ENCODE measurements around the gene NLRP11. TPM values are rescaled to one million over a fixed set of nuclear protein-coding genes. Genes with fewer than 3 reads are reported as not detected.

The NLRP11 gene
- total RNA-seq, 1 donor from 2014 or later: not detected

DNA sequence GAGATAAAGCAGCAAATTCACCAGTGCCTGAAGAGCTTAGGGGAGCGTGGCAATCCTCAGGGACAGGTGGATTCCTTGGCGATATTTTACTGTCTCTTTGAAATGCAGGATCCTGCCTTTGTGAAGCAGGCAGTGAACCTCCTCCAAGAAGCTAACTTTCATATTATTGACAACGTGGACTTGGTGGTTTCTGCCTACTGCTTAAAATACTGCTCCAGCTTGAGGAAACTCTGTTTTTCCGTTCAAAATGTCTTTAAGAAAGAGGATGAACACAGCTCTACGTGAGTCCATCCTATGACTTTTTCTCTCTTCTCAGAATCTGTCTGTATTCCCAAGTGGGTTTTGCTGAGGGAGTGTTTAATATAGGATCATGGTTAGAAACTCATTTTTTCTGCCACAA, 27.2 kb upstream of the NLRP11 start:
- H3K4me1 Mint-ChIP-seq (ENCODE audit: unreplicated experiment): no peaks in the 10 kb centered on the region
- H3K9me3 Mint-ChIP-seq (ENCODE audit: unreplicated experiment): peaks cover 34% of the 10 kb centered on the region
- DNase-seq (ENCODE audit: extremely low spot score, unreplicated experiment): no peak
- TF ChIP-seq, protein P1, sequence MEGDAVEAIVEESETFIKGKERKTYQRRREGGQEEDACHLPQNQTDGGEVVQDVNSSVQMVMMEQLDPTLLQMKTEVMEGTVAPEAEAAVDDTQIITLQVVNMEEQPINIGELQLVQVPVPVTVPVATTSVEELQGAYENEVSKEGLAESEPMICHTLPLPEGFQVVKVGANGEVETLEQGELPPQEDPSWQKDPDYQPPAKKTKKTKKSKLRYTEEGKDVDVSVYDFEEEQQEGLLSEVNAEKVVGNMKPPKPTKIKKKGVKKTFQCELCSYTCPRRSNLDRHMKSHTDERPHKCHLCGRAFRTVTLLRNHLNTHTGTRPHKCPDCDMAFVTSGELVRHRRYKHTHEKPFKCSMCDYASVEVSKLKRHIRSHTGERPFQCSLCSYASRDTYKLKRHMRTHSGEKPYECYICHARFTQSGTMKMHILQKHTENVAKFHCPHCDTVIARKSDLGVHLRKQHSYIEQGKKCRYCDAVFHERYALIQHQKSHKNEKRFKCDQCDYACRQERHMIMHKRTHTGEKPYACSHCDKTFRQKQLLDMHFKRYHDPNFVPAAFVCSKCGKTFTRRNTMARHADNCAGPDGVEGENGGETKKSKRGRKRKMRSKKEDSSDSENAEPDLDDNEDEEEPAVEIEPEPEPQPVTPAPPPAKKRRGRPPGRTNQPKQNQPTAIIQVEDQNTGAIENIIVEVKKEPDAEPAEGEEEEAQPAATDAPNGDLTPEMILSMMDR (IDR thresholded peaks at IDR 0.05): no peak
- no peak overlapping the region for H3K4me3 Mint-ChIP-seq (ENCODE audit: unreplicated experiment)
- no peaks in the 10 kb centered on the region for H3K27me3 Mint-ChIP-seq (ENCODE audit: unreplicated experiment)
- H3K36me3 Mint-ChIP-seq (ENCODE audit: unreplicated experiment): no peaks in the 10 kb centered on the region
- H3K27ac Mint-ChIP-seq (ENCODE audit: unreplicated experiment): no peak overlapping the region

DNA sequence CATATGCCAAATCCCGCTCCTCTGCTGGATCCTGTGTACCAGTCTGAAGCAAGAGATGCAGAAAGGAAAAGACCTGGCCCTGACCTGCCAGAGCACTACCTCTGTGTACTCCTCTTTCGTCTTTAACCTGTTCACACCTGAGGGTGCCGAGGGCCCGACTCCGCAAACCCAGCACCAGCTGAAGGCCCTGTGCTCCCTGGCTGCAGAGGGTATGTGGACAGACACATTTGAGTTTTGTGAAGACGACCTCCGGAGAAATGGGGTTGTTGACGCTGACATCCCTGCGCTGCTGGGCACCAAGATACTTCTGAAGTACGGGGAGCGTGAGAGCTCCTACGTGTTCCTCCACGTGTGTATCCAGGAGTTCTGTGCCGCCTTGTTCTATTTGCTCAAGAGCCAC, 26.6 kb upstream of the NLRP11 start:
- Mint-ChIP-seq H3K27ac (ENCODE audit: unreplicated experiment) (no peak overlapping the region), H3K36me3 (ENCODE audit: unreplicated experiment) (no peaks in the 10 kb centered on the region), H3K4me3 (ENCODE audit: unreplicated experiment) (no peak overlapping the region), H3K4me1 (ENCODE audit: unreplicated experiment) (no peaks in the 10 kb centered on the region), H3K9me3 (ENCODE audit: unreplicated experiment) (peaks cover 40% of the 10 kb centered on the region), H3K27me3 (ENCODE audit: unreplicated experiment) (no peaks in the 10 kb centered on the region)
- DNase-seq (ENCODE audit: extremely low spot score, unreplicated experiment): peak; percentile 56
- TF ChIP-seq, protein P1 (IDR thresholded peaks at IDR 0.05): no peak

DNA sequence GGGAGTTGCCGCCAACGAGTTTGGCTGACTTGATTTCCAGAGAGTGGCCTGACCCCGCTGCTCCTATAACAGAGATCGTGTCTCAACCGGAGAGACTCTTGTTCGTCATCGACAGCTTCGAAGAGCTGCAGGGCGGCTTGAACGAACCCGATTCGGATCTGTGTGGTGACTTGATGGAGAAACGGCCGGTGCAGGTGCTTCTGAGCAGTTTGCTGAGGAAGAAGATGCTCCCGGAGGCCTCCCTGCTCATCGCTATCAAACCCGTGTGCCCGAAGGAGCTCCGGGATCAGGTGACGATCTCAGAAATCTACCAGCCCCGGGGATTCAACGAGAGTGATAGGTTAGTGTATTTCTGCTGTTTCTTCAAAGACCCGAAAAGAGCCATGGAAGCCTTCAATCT, 26.2 kb upstream of the NLRP11 start:
- DNase-seq (ENCODE audit: extremely low spot score, unreplicated experiment): peak; percentile 69
- no peaks in the 10 kb centered on the region for H3K27me3 Mint-ChIP-seq (ENCODE audit: unreplicated experiment)
- peaks cover 40% of the 10 kb centered on the region for H3K9me3 Mint-ChIP-seq (ENCODE audit: unreplicated experiment)
- no peaks in the 10 kb centered on the region for H3K4me1 Mint-ChIP-seq (ENCODE audit: unreplicated experiment)
- TF ChIP-seq, protein P1 (IDR thresholded peaks at IDR 0.05): no peak
- no peak overlapping the region for H3K4me3 Mint-ChIP-seq (ENCODE audit: unreplicated experiment)
- no peak overlapping the region for H3K27ac Mint-ChIP-seq (ENCODE audit: unreplicated experiment)
- H3K36me3 Mint-ChIP-seq (ENCODE audit: unreplicated experiment): no peaks in the 10 kb centered on the region

DNA sequence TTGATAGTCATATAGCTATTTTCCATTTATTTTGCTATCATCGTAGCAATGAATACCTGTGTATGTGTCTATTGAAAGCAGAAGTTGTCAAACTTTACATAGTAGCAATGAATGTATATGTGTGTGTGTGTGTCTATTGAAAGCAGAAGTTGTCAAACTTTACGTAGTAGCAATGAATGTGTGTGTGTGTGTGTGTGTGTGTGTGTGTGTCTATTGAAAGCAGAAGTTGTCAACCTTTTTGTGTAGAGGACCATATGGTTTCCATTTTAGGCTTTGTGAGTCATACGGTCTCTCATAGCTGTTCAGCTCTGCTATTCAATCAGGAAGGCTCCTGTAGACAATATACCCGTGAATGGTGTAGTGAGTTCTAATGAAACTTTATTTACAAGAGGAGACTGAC, 25.4 kb upstream of the NLRP11 start:
- no peaks in the 10 kb centered on the region for H3K36me3 Mint-ChIP-seq (ENCODE audit: unreplicated experiment)
- no peaks in the 10 kb centered on the region for H3K27me3 Mint-ChIP-seq (ENCODE audit: unreplicated experiment)
- no peak overlapping the region for H3K27ac Mint-ChIP-seq (ENCODE audit: unreplicated experiment)
- no peak for DNase-seq (ENCODE audit: extremely low spot score, unreplicated experiment)
- H3K9me3 Mint-ChIP-seq (ENCODE audit: unreplicated experiment): peaks cover 44% of the 10 kb centered on the region
- H3K4me1 Mint-ChIP-seq (ENCODE audit: unreplicated experiment): no peaks in the 10 kb centered on the region
- TF ChIP-seq, protein P1 (IDR thresholded peaks at IDR 0.05): no peak
- no peak overlapping the region for H3K4me3 Mint-ChIP-seq (ENCODE audit: unreplicated experiment)

DNA sequence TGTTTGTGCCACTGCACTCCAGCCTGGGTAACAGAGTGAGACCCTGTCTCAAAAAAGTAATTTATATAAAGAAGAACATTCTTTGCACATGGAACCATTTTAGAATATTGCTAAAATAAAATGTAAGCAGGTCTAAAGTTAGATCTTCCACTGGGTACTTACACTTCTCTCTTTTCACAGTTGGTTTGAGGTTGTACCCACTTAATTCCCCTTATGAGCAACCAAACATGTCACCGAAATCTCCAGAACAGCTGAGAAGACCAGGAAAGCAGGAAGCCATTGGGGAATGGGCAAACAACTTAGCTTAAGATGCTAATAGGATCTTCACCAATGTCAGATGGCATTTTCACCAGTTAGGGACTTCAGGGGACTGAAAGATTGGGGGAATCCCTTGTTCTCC, 23.4 kb upstream of the NLRP11 start:
- no peaks in the 10 kb centered on the region for H3K4me1 Mint-ChIP-seq (ENCODE audit: unreplicated experiment)
- no peak overlapping the region for H3K4me3 Mint-ChIP-seq (ENCODE audit: unreplicated experiment)
- H3K36me3 Mint-ChIP-seq (ENCODE audit: unreplicated experiment): no peaks in the 10 kb centered on the region
- TF ChIP-seq, protein P1 (IDR thresholded peaks at IDR 0.05): no peak
- H3K27ac Mint-ChIP-seq (ENCODE audit: unreplicated experiment): no peak overlapping the region
- no peaks in the 10 kb centered on the region for H3K27me3 Mint-ChIP-seq (ENCODE audit: unreplicated experiment)
- H3K9me3 Mint-ChIP-seq (ENCODE audit: unreplicated experiment): peaks cover 40% of the 10 kb centered on the region
- DNase-seq (ENCODE audit: extremely low spot score, unreplicated experiment): no peak

All from osteocyte (in vitro differentiated cells).